ENCODE data around the gene PPP6R2.
"Not testable (repeated sequence)": the region's sequence is repeated elsewhere in the genome, so short reads cannot be mapped to it uniquely, and the experiment has no call there.

- not testable (repeated sequence) for TF ChIP-seq CTCF (IDR thresholded peaks at IDR 0.05; ENCODE audit: low read length); EZH2 (IDR thresholded peaks at IDR 0.05; ENCODE audit: borderline replicate concordance, low read length)
Measured at GRCh38 chr22:50363803-50364194, 20.7 kb downstream of the PPP6R2 start.

Measured in OCI-LY1 (cell line).